Keratinocyte (primary cell): ENCODE results near the gene TMEM237. TPM values are rescaled to one million over a fixed set of nuclear protein-coding genes. Genes with fewer than 3 reads are reported as not detected.

ENCODE experiments used
- DNase-seq: peaks from one replicate; pipeline ENCODE4 v3.0.0-alpha.2; 2011; ENCODE audit warnings: low read depth, missing footprints, low spot score
- FAIRE-seq: peaks from 2 replicates; lab custom pipeline; 2011; peaks lifted over from hg19 to GRCh38; lab: Jason Lieb, UNC
- H2AFZ ChIP-seq: 2 replicates; pipeline ENCODE4 v1.6.0; 2012; ENCODE audit warnings: low read length, control low read depth, inconsistent platforms; ENCODE audit not compliant: control insufficient read depth
- H3K27ac ChIP-seq: 2 replicates; pipeline ENCODE4 v1.5.1; 2011; ENCODE audit warnings: low read length; ENCODE audit not compliant: control insufficient read depth, insufficient read depth
- H3K27me3 ChIP-seq: 3 replicates; pipeline ENCODE4 v1.6.0; 2011; ENCODE audit warnings: low read length; ENCODE audit not compliant: control insufficient read depth, insufficient read depth; ENCODE audit errors: extremely low read depth
- H3K36me3 ChIP-seq, 2 experiments: 2 replicates in 1 of 2; 3 replicates in 1 of 2; pipeline ENCODE4 v1.5.1; 2011; ENCODE audit warnings: low read length in 2 of 2, mild to moderate bottlenecking in 1 of 2; ENCODE audit not compliant: control insufficient read depth in 2 of 2, insufficient read depth in 2 of 2; ENCODE audit errors: extremely low read depth in 1 of 2
- H3K4me1 ChIP-seq: 3 replicates; pipeline ENCODE4 v1.5.1; 2011; ENCODE audit warnings: low read length; ENCODE audit not compliant: control insufficient read depth, insufficient read depth; ENCODE audit errors: extremely low read depth
- H3K4me2 ChIP-seq: 3 replicates; pipeline ENCODE4 v1.6.0; 2011; ENCODE audit warnings: low read depth, low read length; ENCODE audit not compliant: control insufficient read depth, insufficient read depth; ENCODE audit errors: extremely low read depth
- H3K4me3 ChIP-seq, 3 experiments: fragments of 200-600 bp in 1 of 3; sonication (generic) in 1 of 3; 2 replicates in 2 of 3; 3 replicates in 1 of 3; pipeline ENCODE4 v1.5.1; 2011 to 2016; ENCODE audit warnings: low read length in 3 of 3, mild to moderate bottlenecking in 3 of 3, control low read depth in 2 of 3, inconsistent platforms in 1 of 3, low read depth in 1 of 3, mixed read lengths in 1 of 3, mixed run types in 1 of 3, moderate library complexity in 1 of 3; ENCODE audit not compliant: control insufficient read depth in 2 of 3, insufficient read depth in 2 of 3; ENCODE audit errors: extremely low read depth in 1 of 3
- H3K79me2 ChIP-seq: 2 replicates; pipeline ENCODE4 v1.6.0; 2012; ENCODE audit warnings: low read length; ENCODE audit not compliant: control insufficient read depth, insufficient read depth
- H3K9ac ChIP-seq: 3 replicates; pipeline ENCODE4 v1.6.0; 2011; ENCODE audit warnings: low read length; ENCODE audit not compliant: control insufficient read depth, insufficient read depth; ENCODE audit errors: extremely low read depth
- H3K9me1 ChIP-seq: 3 replicates; pipeline ENCODE4 v1.6.0; 2011; ENCODE audit warnings: low read length; ENCODE audit not compliant: control insufficient read depth, insufficient read depth; ENCODE audit errors: extremely low read depth
- H3K9me3 ChIP-seq: 2 replicates; pipeline ENCODE4 v1.5.1; 2012; ENCODE audit warnings: low read depth, low read length; ENCODE audit not compliant: control insufficient read depth
- H4K20me1 ChIP-seq: 3 replicates; pipeline ENCODE4 v1.6.0; 2011; ENCODE audit warnings: low read length; ENCODE audit not compliant: control insufficient read depth, insufficient read depth; ENCODE audit errors: extremely low read depth
- EZH2 ChIP-seq: IDR thresholded peaks from one replicate; pipeline ENCODE4 v1.6.1; 2012; ENCODE audit warnings: inconsistent platforms, mild to moderate bottlenecking, low read length, moderate library complexity
- dilution Hi-C: fragments of 300-500 bp; cut with MboI; formaldehyde crosslinking; loops from one replicate; pipeline ENCODE4 v1.7.0; 2020; ENCODE audit warnings: low sequenced_read_pairs; ENCODE audit not compliant: extremely low pct_ligation_motif_present
- polyA plus RNA-seq, 5 experiments: library from polyadenylated mRNA; depleted of rRNA in 3 of 5; stranded (reverse) in 3 of 5; stranded (forward) in 1 of 5; unstranded in 1 of 5; fragments of >200 nt; gene quantifications; 1 replicate in 1 of 5; 2 replicates in 3 of 5; 3 replicates in 1 of 5; pipeline versions ENCODE4 v1.2.1 to v1.2.3, GENCODE V29; 2011 to 2012; ENCODE audit warnings: missing spikeins in 2 of 5, low read depth in 1 of 5, low replicate concordance in 1 of 5
- TF ChIP-seq, protein P1 (sequence below), 3 experiments: IDR thresholded peaks in 1 of 3; conservative IDR thresholded peaks in 1 of 3; optimal IDR thresholded peaks in 1 of 3; 2 replicates in 2 of 3; 3 replicates in 1 of 3; pipeline versions ENCODE3 to v1.5.1; 2011; ENCODE audit warnings: low read length in 3 of 3, mild to moderate bottlenecking in 3 of 3, moderate library complexity in 2 of 3, control low read depth in 1 of 3, inconsistent platforms in 1 of 3; ENCODE audit not compliant: insufficient read depth in 2 of 3; ENCODE audit errors: extremely low read depth in 1 of 3

Gene TMEM237
- polyA plus RNA-seq, 1 donor (not counting 4 experiments of a cell fraction or from before 2014, with no cell fraction given): 49.6 TPM

GRCh38 chr2:201630577-201630976 lies 12.7 kb downstream of the TMEM237 start:
- H3K36me3 ChIP-seq: peaks cover 13 to 26% of the 10 kb centered on the region in 2 experiments

GRCh38 chr2:201628545-201628944 lies 14.8 kb downstream of the TMEM237 start:
- H3K36me3 ChIP-seq: peaks cover 9 to 17% of the 10 kb centered on the region in 2 experiments

More at GRCh38 chr2:201630577-201630976, 12.7 kb downstream of the TMEM237 start:
- TF ChIP-seq, protein P1, sequence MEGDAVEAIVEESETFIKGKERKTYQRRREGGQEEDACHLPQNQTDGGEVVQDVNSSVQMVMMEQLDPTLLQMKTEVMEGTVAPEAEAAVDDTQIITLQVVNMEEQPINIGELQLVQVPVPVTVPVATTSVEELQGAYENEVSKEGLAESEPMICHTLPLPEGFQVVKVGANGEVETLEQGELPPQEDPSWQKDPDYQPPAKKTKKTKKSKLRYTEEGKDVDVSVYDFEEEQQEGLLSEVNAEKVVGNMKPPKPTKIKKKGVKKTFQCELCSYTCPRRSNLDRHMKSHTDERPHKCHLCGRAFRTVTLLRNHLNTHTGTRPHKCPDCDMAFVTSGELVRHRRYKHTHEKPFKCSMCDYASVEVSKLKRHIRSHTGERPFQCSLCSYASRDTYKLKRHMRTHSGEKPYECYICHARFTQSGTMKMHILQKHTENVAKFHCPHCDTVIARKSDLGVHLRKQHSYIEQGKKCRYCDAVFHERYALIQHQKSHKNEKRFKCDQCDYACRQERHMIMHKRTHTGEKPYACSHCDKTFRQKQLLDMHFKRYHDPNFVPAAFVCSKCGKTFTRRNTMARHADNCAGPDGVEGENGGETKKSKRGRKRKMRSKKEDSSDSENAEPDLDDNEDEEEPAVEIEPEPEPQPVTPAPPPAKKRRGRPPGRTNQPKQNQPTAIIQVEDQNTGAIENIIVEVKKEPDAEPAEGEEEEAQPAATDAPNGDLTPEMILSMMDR (optimal IDR thresholded peaks at IDR 0.05 in 1 of 3, IDR thresholded peaks at IDR 0.05 in 1 of 3, conservative IDR thresholded peaks at IDR 0.05 in 1 of 3; ENCODE audit: extremely low read depth in 1 of 3, insufficient read depth in 2 of 3, low read length in 3 of 3): no peak
- TF ChIP-seq EZH2: no peak
- DNase-seq (no peak), FAIRE-seq (no peak)
- no peaks in the 10 kb centered on the region for H3K79me2 ChIP-seq
- no peak overlapping the region for H3K4me3 ChIP-seq
- no peak overlapping the region for H3K4me2 ChIP-seq
- H3K4me1 ChIP-seq: no peaks in the 10 kb centered on the region
- H3K27me3 ChIP-seq: no peaks in the 10 kb centered on the region
- H3K9ac ChIP-seq: no peak overlapping the region
- H4K20me1 ChIP-seq: no peaks in the 10 kb centered on the region
- dilution Hi-C loops: no loop called here
- no peaks in the 10 kb centered on the region for H3K9me3 ChIP-seq
- H3K27ac ChIP-seq: no peak overlapping the region
- H2AFZ ChIP-seq: no peak overlapping the region
- H3K9me1 ChIP-seq: no peaks in the 10 kb centered on the region

More at GRCh38 chr2:201628545-201628944, 14.8 kb downstream of the TMEM237 start:
- H3K9me1 ChIP-seq: no peaks in the 10 kb centered on the region
- dilution Hi-C loops: no loop called here
- H3K4me1 ChIP-seq: no peaks in the 10 kb centered on the region
- H3K4me3 ChIP-seq: no peak overlapping the region
- no peaks in the 10 kb centered on the region for H3K27me3 ChIP-seq
- no peak overlapping the region for H3K9ac ChIP-seq
- no peak overlapping the region for H2AFZ ChIP-seq
- FAIRE-seq: no peak
- H3K4me2 ChIP-seq: no peak overlapping the region
- no peaks in the 10 kb centered on the region for H3K79me2 ChIP-seq
- no peak overlapping the region for H3K27ac ChIP-seq
- H3K9me3 ChIP-seq: no peaks in the 10 kb centered on the region
- no peak for DNase-seq
- H4K20me1 ChIP-seq: no peaks in the 10 kb centered on the region
- TF ChIP-seq EZH2: no peak
- TF ChIP-seq, protein P1 (optimal IDR thresholded peaks at IDR 0.05 in 1 of 3, IDR thresholded peaks at IDR 0.05 in 1 of 3, conservative IDR thresholded peaks at IDR 0.05 in 1 of 3; ENCODE audit: extremely low read depth in 1 of 3, insufficient read depth in 2 of 3, low read length in 3 of 3): no peak
